Measurements from ENCODE around the gene NCF4. TPM values are rescaled to one million over a fixed set of nuclear protein-coding genes. Genes with fewer than 3 reads are reported as not detected.

The NCF4 gene
- total RNA-seq, 6 experiments from 2014 or later = not detected

DNA sequence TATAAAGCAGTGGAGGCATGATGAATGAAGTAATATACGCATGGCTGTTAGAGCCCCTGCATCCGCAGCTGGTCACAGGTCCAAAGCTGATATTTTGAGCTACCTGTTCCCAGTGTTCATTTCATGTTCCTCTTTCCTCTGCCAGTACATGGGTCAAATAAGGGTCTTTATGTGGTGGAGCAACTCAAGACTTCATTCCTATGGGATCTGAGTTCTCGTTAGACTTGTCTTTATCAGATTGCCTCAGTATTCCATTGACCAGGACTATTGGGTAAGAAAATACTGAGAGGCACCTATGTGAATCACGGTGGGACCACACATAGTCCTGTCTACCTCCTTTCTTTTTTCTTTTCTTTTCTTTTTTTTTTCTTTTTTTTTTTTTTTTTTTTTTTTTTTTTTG lies 25.2 kb downstream of the NCF4 start:
- peaks cover 12% of the 10 kb centered on the region; the same call in 1 of the 2 replicates for H3K27me3 Mint-ChIP-seq (ENCODE audit: insufficient read depth)
- H3K36me3 Mint-ChIP-seq (ENCODE audit: low read depth) = peaks cover 6% of the 10 kb centered on the region; the same call in 1 of the 2 replicates
- DNase-seq = no peak
- TF ChIP-seq, protein P1, sequence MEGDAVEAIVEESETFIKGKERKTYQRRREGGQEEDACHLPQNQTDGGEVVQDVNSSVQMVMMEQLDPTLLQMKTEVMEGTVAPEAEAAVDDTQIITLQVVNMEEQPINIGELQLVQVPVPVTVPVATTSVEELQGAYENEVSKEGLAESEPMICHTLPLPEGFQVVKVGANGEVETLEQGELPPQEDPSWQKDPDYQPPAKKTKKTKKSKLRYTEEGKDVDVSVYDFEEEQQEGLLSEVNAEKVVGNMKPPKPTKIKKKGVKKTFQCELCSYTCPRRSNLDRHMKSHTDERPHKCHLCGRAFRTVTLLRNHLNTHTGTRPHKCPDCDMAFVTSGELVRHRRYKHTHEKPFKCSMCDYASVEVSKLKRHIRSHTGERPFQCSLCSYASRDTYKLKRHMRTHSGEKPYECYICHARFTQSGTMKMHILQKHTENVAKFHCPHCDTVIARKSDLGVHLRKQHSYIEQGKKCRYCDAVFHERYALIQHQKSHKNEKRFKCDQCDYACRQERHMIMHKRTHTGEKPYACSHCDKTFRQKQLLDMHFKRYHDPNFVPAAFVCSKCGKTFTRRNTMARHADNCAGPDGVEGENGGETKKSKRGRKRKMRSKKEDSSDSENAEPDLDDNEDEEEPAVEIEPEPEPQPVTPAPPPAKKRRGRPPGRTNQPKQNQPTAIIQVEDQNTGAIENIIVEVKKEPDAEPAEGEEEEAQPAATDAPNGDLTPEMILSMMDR (IDR thresholded peaks at IDR 0.05) = no peak
- peaks cover 9% of the 10 kb centered on the region for H3K9me3 Mint-ChIP-seq
- H3K27ac Mint-ChIP-seq = no peak overlapping the region
- no peak overlapping the region for H3K4me3 Mint-ChIP-seq
- peaks cover 19% of the 10 kb centered on the region for H3K4me1 Mint-ChIP-seq (ENCODE audit: low read depth)

DNA sequence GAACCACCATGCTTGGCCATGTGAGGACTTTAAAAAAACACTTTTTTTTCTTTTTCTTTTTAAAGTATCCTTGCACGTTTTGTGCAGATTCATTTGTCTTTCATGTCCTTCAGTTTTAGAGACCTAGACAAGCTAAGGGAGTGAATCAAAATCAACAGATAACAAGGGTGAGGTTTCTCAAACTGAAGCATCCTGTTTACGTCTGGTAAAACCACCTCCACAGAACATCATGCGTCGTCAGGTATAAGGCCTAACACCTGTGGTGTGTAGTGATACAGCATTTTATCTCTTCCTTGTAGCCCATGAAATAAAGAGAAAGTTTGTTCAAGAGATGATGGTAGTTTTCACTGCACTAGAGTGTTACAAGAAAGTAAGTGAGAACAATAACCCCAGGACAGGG lies 26.4 kb downstream of the NCF4 start:
- Mint-ChIP-seq H3K27ac (no peak overlapping the region), H3K27me3 (ENCODE audit: insufficient read depth) (peaks cover 10% of the 10 kb centered on the region), H3K4me3 (no peak overlapping the region), H3K36me3 (ENCODE audit: low read depth) (no peaks in the 10 kb centered on the region), H3K9me3 (no peaks in the 10 kb centered on the region; the same call in 1 of the 2 replicates), H3K4me1 (ENCODE audit: low read depth) (peaks cover 19% of the 10 kb centered on the region)
- no peak for DNase-seq
- TF ChIP-seq, protein P1 (IDR thresholded peaks at IDR 0.05) = no peak

DNA sequence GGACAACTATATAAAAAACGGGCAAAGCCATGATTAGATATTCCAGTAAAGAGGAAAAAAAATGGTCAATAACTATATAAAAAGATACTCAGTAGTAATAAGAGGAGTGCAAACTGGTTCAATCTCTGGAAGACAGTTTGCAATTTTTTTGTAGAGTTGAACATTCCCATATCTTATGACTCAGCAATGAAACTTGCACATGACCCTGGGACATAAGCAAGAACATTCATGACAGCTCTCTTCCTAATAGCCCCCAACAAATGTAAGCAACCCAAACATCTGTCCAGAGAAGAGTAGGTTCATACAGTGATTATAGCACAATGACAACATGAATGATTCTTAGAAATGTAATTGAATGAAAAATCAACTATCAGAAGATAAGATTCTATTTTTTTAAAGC lies 30.8 kb downstream of the NCF4 start:
- TF ChIP-seq, protein P1 (IDR thresholded peaks at IDR 0.05) = no peak

DNA sequence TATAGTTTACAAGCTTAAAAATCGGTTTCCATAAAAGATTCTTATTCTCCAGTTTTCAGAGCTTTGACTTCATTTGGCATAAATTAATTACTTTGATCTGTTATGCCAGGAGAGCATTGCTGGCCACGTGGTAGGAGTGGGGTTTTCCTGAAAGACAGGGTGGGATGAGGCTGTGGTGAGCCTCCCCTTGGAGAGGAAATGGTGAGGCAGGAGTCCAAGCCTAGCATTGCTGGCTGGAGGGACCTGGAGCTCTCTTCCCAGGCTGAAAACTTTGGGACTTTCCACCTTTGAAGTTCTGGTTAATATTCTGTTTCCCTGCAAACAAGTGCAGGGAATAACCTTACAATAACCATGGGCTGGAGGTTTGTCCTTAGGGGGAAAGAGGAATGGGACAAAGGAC lies 31.5 kb downstream of the NCF4 start:
- Mint-ChIP-seq H3K27ac (no peak overlapping the region), H3K4me1 (ENCODE audit: low read depth) (no peaks in the 10 kb centered on the region), H3K4me3 (no peak overlapping the region), H3K9me3 (no peaks in the 10 kb centered on the region), H3K36me3 (ENCODE audit: low read depth) (no peaks in the 10 kb centered on the region), H3K27me3 (ENCODE audit: insufficient read depth) (peaks cover 28% of the 10 kb centered on the region)
- TF ChIP-seq, protein P1 (IDR thresholded peaks at IDR 0.05) = no peak
- DNase-seq = no peak

More for the DNA sequence above, 30.8 kb downstream of the NCF4 start:
- no peaks in the 10 kb centered on the region for H3K36me3 Mint-ChIP-seq (ENCODE audit: low read depth)
- H3K9me3 Mint-ChIP-seq = no peaks in the 10 kb centered on the region
- peaks cover 24% of the 10 kb centered on the region for H3K27me3 Mint-ChIP-seq (ENCODE audit: insufficient read depth)
- no peak overlapping the region for H3K4me3 Mint-ChIP-seq
- H3K27ac Mint-ChIP-seq = no peak overlapping the region
- no peak for DNase-seq
- no peaks in the 10 kb centered on the region for H3K4me1 Mint-ChIP-seq (ENCODE audit: low read depth)

DNA sequence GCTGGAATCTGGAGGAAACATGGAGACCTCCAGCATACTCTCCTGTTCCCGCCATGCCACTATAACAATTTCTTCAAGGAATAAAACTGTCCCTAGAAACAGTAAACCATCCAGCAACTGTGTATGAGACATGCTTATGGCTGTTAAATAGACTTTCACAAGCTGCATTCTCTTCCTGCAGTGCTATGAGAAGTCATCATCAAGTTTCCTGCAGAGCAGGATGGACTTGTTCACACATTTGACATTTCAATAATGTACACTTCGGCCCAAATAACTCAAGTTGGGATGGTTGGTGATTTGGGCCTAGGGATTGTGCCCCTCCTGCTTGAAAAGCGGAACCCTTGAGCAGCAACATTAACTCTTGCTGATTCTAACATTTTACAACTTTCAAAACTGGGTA lies 32.5 kb downstream of the NCF4 start:
- Mint-ChIP-seq H3K9me3 (no peaks in the 10 kb centered on the region), H3K27me3 (ENCODE audit: insufficient read depth) (peaks cover 29% of the 10 kb centered on the region), H3K4me1 (ENCODE audit: low read depth) (no peaks in the 10 kb centered on the region), H3K36me3 (ENCODE audit: low read depth) (no peaks in the 10 kb centered on the region), H3K4me3 (no peak overlapping the region), H3K27ac (no peak overlapping the region)
- TF ChIP-seq, protein P1 (IDR thresholded peaks at IDR 0.05) = no peak
- DNase-seq = no peak

DNA sequence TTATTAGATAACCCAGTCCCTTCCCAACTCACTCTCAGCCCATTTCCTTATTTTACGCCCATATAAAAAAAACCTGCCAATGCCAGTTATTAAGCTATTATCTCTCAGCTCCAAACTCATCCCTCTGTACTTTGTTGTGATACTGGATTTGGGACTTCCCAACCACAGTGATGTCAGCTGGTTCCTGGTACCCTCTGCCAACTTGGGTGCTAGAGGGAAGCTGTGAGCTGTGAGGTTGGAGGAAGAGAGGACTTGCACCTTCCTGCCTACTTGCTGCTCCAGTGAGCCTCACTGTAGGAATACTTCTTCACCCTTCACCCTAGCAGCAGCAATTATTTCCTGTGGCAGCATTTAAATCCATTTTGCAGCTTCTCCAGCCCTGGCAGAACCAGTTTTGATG lies 33.5 kb downstream of the NCF4 start:
- H3K4me1 Mint-ChIP-seq (ENCODE audit: low read depth) = no peaks in the 10 kb centered on the region
- H3K27ac Mint-ChIP-seq = no peak overlapping the region
- no peak overlapping the region for H3K4me3 Mint-ChIP-seq
- H3K36me3 Mint-ChIP-seq (ENCODE audit: low read depth) = no peaks in the 10 kb centered on the region
- peaks cover 33% of the 10 kb centered on the region for H3K27me3 Mint-ChIP-seq (ENCODE audit: insufficient read depth)
- no peaks in the 10 kb centered on the region for H3K9me3 Mint-ChIP-seq
- TF ChIP-seq, protein P1 (IDR thresholded peaks at IDR 0.05) = no peak
- DNase-seq = no peak

Measured in HFFc6 (cell line).